ENCODE data around the gene VARS1. TPM values are rescaled to one million over a fixed set of nuclear protein-coding genes. Genes with fewer than 3 reads are reported as not detected.
A peak's percentile ranks its signal among the peaks of the same experiment; 100 is the strongest.
"Not testable (repeated sequence)": the region's sequence is repeated elsewhere in the genome, so short reads cannot be mapped to it uniquely, and the experiment has no call there.

VARS1 gene
- total RNA-seq, 1 donor from 2014 or later = 48.3 TPM

- intact Hi-C loops (cut with DNase I) = loop anchor here (2.0 kb wide), 2 partner anchors 30 to 92 kb away; no protein-coding TSS in a partner anchor
- peak in 1 of 2 donors; percentile 94 for DNase-seq (ENCODE audit: low spot score in 2 of 2)
- peaks cover 19 to 34% of the 10 kb centered on the region in 2 donors for H3K4me1 ChIP-seq
These were observed 31.3 kb upstream of the VARS1 start for GRCh38 chr6:31826793-31827285.

GRCh38 chr6:31825553-31825952, 30.0 kb upstream of the VARS1 start:
- Histone ChIP-seq H3K9me3 (no peaks in the 10 kb centered on the region), H3K4me1 (peaks cover 15 to 30% of the 10 kb centered on the region in 2 donors), H3K27me3 (no peaks in the 10 kb centered on the region), H3K36me3 (no peaks in the 10 kb centered on the region), H3K4me3 (no peak overlapping the region), H3K27ac (peak overlapping the region; percentile 93 to 96)
- no peak for DNase-seq (ENCODE audit: low spot score in 2 of 2)
- TF ChIP-seq, protein P1, sequence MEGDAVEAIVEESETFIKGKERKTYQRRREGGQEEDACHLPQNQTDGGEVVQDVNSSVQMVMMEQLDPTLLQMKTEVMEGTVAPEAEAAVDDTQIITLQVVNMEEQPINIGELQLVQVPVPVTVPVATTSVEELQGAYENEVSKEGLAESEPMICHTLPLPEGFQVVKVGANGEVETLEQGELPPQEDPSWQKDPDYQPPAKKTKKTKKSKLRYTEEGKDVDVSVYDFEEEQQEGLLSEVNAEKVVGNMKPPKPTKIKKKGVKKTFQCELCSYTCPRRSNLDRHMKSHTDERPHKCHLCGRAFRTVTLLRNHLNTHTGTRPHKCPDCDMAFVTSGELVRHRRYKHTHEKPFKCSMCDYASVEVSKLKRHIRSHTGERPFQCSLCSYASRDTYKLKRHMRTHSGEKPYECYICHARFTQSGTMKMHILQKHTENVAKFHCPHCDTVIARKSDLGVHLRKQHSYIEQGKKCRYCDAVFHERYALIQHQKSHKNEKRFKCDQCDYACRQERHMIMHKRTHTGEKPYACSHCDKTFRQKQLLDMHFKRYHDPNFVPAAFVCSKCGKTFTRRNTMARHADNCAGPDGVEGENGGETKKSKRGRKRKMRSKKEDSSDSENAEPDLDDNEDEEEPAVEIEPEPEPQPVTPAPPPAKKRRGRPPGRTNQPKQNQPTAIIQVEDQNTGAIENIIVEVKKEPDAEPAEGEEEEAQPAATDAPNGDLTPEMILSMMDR (IDR thresholded peaks at IDR 0.05) = no peak
- intact Hi-C loops (cut with DNase I) = no loop called here

More at GRCh38 chr6:31826793-31827285, 31.3 kb upstream of the VARS1 start:
- Histone ChIP-seq H3K27me3 (no peaks in the 10 kb centered on the region), H3K9me3 (no peaks in the 10 kb centered on the region), H3K4me3 (peak overlapping the region; percentile 3 to 90), H3K36me3 (no peaks in the 10 kb centered on the region), H3K27ac (peak overlapping the region; percentile 91 to 93)
- TF ChIP-seq, protein P1 (IDR thresholded peaks at IDR 0.05) = no peak

DNA sequence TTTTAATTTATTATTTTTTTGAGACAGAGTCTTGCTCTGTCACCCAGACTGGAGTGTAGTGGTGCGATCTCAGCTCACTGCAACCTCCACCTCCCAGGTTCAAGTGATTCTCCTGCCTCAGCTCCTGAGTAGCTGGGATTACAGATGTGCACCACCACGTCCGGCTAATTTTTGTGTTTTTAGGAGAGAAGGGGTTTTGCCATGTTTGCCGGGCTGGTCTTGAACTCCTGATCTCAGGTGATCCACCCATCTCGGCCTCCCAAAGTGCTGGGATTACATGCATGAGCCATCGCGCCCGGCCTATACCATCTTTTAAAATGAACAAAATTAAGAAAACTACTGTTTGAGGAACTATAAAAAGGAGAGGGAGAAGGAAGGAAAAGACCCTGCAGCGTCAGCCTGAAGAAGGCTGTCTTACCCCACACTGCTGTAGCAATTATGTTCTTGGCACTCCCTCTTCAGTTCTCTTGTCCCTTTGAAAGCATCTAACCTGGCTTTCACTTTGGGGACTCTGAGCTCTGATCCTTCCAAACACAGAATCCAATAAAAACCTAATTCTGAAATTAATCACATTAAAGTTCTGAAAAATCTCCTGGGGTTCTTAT, 28.1 kb upstream of the VARS1 start:
- peaks cover 15 to 45% of the 10 kb centered on the region in 2 donors for H3K4me1 ChIP-seq
- H3K9me3 ChIP-seq; H3K27me3 ChIP-seq; H3K4me3 ChIP-seq; DNase-seq (ENCODE audit: low spot score in 2 of 2); H3K36me3 ChIP-seq; intact Hi-C loops (cut with DNase I): not testable (repeated sequence)
- H3K27ac ChIP-seq = peak overlapping the region; percentile 96 to 99

- peaks cover 18 to 46% of the 10 kb centered on the region in 2 donors for H3K4me1 ChIP-seq
- no peaks in the 10 kb centered on the region for H3K9me3 ChIP-seq
- H3K27ac ChIP-seq = peak overlapping the region; percentile 96 to 99
- TF ChIP-seq, protein P1 (IDR thresholded peaks at IDR 0.05) = no peak
- DNase-seq (ENCODE audit: low spot score in 2 of 2) = peak; percentile 83 to 97
- no peaks in the 10 kb centered on the region for H3K36me3 ChIP-seq
- H3K27me3 ChIP-seq = no peaks in the 10 kb centered on the region
- peak overlapping the region; percentile 69 to 75 for H3K4me3 ChIP-seq
- intact Hi-C loops (cut with DNase I) = no loop called here
These were observed 26.7 kb upstream of the VARS1 start for GRCh38 chr6:31822036-31822821.

DNA sequence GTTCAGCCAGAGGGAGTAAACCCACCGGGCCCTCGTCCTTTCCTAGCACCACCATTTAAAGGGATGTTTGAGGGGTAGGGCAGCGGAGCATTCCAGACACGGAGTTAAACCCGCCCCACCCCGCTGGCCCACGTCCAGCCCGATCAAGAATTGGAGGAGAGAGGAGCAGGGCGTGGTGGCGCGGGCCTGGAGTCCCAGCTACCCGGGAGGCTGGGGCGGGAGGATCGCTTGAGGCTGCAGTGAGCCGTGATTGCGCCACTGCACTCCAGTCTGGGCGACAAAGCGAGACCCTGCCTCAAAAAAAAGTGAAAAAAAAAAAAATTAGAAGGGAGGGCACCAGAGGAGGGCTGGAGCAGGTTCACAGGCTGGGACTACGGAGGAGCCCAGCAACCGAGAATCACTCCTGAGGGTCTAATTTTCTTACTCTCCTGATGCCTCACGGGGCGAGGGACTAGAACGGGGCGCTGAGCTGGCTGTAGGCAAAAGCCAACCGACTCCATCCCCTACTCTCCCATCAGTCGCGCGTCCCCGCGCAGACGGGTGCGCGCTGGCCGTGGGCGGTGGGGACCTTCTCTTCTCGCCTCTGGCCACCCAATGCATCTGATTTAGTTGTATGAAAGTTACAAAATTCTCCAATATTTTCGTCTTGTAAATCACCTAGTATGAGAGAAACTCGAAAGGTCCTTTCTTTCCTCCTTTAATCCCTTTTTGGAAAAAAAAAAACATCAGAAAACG, 25.9 kb upstream of the VARS1 start:
- no peaks in the 10 kb centered on the region for H3K27me3 ChIP-seq
- TF ChIP-seq, protein P1 (IDR thresholded peaks at IDR 0.05) = no peak
- peak overlapping the region; percentile 69 to 75 for H3K4me3 ChIP-seq
- H3K27ac ChIP-seq = peak overlapping the region; percentile 96 to 99
- intact Hi-C loops (cut with DNase I) = no loop called here
- peaks cover 18 to 45% of the 10 kb centered on the region in 2 donors for H3K4me1 ChIP-seq
- peak in 1 of 2 donors; percentile 84 for DNase-seq (ENCODE audit: low spot score in 2 of 2)
- H3K36me3 ChIP-seq = no peaks in the 10 kb centered on the region
- no peaks in the 10 kb centered on the region for H3K9me3 ChIP-seq

- peaks cover 10 to 36% of the 10 kb centered on the region in 2 donors for H3K4me1 ChIP-seq
- peak overlapping the region in 1 of 2 donors; percentile 75 for H3K4me3 ChIP-seq
- intact Hi-C loops (cut with DNase I); H3K36me3 ChIP-seq; DNase-seq (ENCODE audit: low spot score in 2 of 2); H3K9me3 ChIP-seq; H3K27me3 ChIP-seq: not testable (repeated sequence)
- peak overlapping the region; percentile 96 to 99 for H3K27ac ChIP-seq
These were observed 24.8 kb upstream of the VARS1 start for GRCh38 chr6:31820399-31820798.

All from ascending aorta (tissue), 2 donors.